Putamen (tissue), 1 donor: ENCODE measurements around the gene EMILIN1.
"Not testable (repeated sequence)": the region's sequence is repeated elsewhere in the genome, so short reads cannot be mapped to it uniquely, and the experiment has no call there.

Experiments
- DNase-seq: peaks from one replicate; pipeline ENCODE4 v3.0.0-alpha.2; 2016; ENCODE audit warnings: low spot score

Gene EMILIN1

GRCh38 chr2:27054721-27055120 lies 23.7 kb upstream of the EMILIN1 start:
- DNase-seq, result no peak

- DNase-seq, result no peak
These were observed 21.2 kb upstream of the EMILIN1 start for GRCh38 chr2:27057184-27057583.

- no peak for DNase-seq
These were observed 20.2 kb upstream of the EMILIN1 start for GRCh38 chr2:27058210-27058609.

GRCh38 chr2:27059141-27059820 lies 19.1 kb upstream of the EMILIN1 start:
- DNase-seq, result no peak

- no peak for DNase-seq
These were observed 18.1 kb upstream of the EMILIN1 start for GRCh38 chr2:27060323-27060722.

GRCh38 chr2:27065128-27065527 lies 13.3 kb upstream of the EMILIN1 start:
- no peak for DNase-seq

GRCh38 chr2:27067385-27067784 lies 11.0 kb upstream of the EMILIN1 start:
- no peak for DNase-seq

GRCh38 chr2:27069436-27069835 lies 9.0 kb upstream of the EMILIN1 start:
- no peak for DNase-seq

- no peak for DNase-seq
These were observed 8.3 kb upstream of the EMILIN1 start for GRCh38 chr2:27069961-27070618.

GRCh38 chr2:27070653-27071276 lies 7.7 kb upstream of the EMILIN1 start:
- DNase-seq, result no peak

GRCh38 chr2:27071277-27071989 lies 7.0 kb upstream of the EMILIN1 start, which contains the start of gene OST4:
Gene OST4, minus strand, starts transcription at chr2:27071654.
- DNase-seq, result peak; percentile 96

GRCh38 chr2:27071990-27072830 lies 6.2 kb upstream of the EMILIN1 start:
- DNase-seq, result no peak

GRCh38 chr2:27072920-27073319 lies 5.5 kb upstream of the EMILIN1 start:
- no peak for DNase-seq

- DNase-seq, result no peak
These were observed 4.6 kb upstream of the EMILIN1 start for GRCh38 chr2:27073782-27074181.

GRCh38 chr2:27074738-27075565 lies 3.5 kb upstream of the EMILIN1 start:
- DNase-seq, result no peak

- not testable (repeated sequence) for DNase-seq
These were observed 2.9 kb upstream of the EMILIN1 start for GRCh38 chr2:27075566-27075871.

GRCh38 chr2:27076323-27076722 lies 2.1 kb upstream of the EMILIN1 start:
- DNase-seq, result no peak

GRCh38 chr2:27077231-27077630 lies 1.2 kb upstream of the EMILIN1 start:
- DNase-seq, result no peak

- no peak for DNase-seq
These were observed 1.1 kb downstream of the EMILIN1 start for GRCh38 chr2:27079233-27080139.

- DNase-seq, result no peak
These were observed 1.7 kb downstream of the EMILIN1 start for GRCh38 chr2:27080140-27080469.
